GM18519 (cell line): Measurements from ENCODE around the gene GPI.
"Not testable (repeated sequence)": the region's sequence is repeated elsewhere in the genome, so short reads cannot be mapped to it uniquely, and the experiment has no call there.

ENCODE experiments used
- ATAC-seq: cut with Tn5 transposase; IDR thresholded peaks from one replicate; pipeline ENCODE4 v1.9.1; 2021; ENCODE audit warnings: mild to moderate bottlenecking, moderate library complexity; ENCODE audit not compliant: unreplicated experiment, low FRiP score

GPI gene

GRCh38 chr19:34366738-34367623 lies 2.0 kb downstream of the GPI start:
- no peak for ATAC-seq

- ATAC-seq, result no peak
Observed at GRCh38 chr19:34367624-34367957, 2.6 kb downstream of the GPI start.

- ATAC-seq, result no peak
Observed at GRCh38 chr19:34368338-34368737, 3.3 kb downstream of the GPI start.

- ATAC-seq, result not testable (repeated sequence)
Observed at GRCh38 chr19:34369166-34369565, 4.2 kb downstream of the GPI start.

- ATAC-seq, result no peak
Observed at GRCh38 chr19:34370117-34370516, 5.1 kb downstream of the GPI start.

GRCh38 chr19:34370983-34371382 lies 6.0 kb downstream of the GPI start:
- no peak for ATAC-seq

GRCh38 chr19:34373601-34374288 lies 8.7 kb downstream of the GPI start:
- ATAC-seq, result no peak

- ATAC-seq, result no peak
Observed at GRCh38 chr19:34375598-34375997, 10.6 kb downstream of the GPI start.

GRCh38 chr19:34380639-34381241 lies 15.7 kb downstream of the GPI start:
- ATAC-seq, result no peak

- no peak for ATAC-seq
Observed at GRCh38 chr19:34381399-34382251, 16.6 kb downstream of the GPI start.

- no peak for ATAC-seq
Observed at GRCh38 chr19:34382471-34382870, 17.5 kb downstream of the GPI start.

GRCh38 chr19:34383599-34383998 lies 18.6 kb downstream of the GPI start:
- no peak for ATAC-seq

- ATAC-seq, result no peak
Observed at GRCh38 chr19:34386645-34387445, 21.8 kb downstream of the GPI start.

- no peak for ATAC-seq
Observed at GRCh38 chr19:34387446-34387810, 22.4 kb downstream of the GPI start.

- not testable (repeated sequence) for ATAC-seq
Observed at GRCh38 chr19:34388745-34389144, 23.7 kb downstream of the GPI start.

- no peak for ATAC-seq
Observed at GRCh38 chr19:34391813-34392212, 26.8 kb downstream of the GPI start.

GRCh38 chr19:34393031-34393430 lies 28.0 kb downstream of the GPI start:
- ATAC-seq, result no peak

GRCh38 chr19:34393629-34394028 lies 28.6 kb downstream of the GPI start:
- ATAC-seq, result no peak

- ATAC-seq, result no peak
Observed at GRCh38 chr19:34397853-34398252, 32.9 kb downstream of the GPI start.

- no peak for ATAC-seq
Observed at GRCh38 chr19:34399886-34400285, 34.9 kb downstream of the GPI start.
